K562 (cell line): ENCODE measurements around the gene NARF. TPM values are rescaled to one million over a fixed set of nuclear protein-coding genes. Genes with fewer than 3 reads are reported as not detected.

ENCODE experiments used
- ARID1B ChIP-seq: fragments of 450-650 bp; IDR thresholded peaks from 2 replicates; pipeline ENCODE4 v1.6.1; 2016; ENCODE audit warnings: antibody characterized with exemption, mild to moderate bottlenecking, inconsistent platforms
- CHD4 ChIP-seq: fragments of 200-600 bp; sonication (generic); IDR thresholded peaks from 3 replicates; pipeline ENCODE4 v1.6.1; 2012; ENCODE audit warnings: low read depth, mild to moderate bottlenecking, mixed read lengths, low read length, inconsistent platforms; ENCODE audit not compliant: insufficient read depth, insufficient replicate concordance, poor library complexity, severe bottlenecking
- GABPB1 ChIP-seq: sonication (generic); formaldehyde crosslinking; IDR thresholded peaks from 2 replicates; pipeline ENCODE4 v1.8.0; 2022; ENCODE audit warnings: mild to moderate bottlenecking, missing genetic modification reagents
- HNRNPUL1 ChIP-seq: fragments of 200-400 bp; formaldehyde crosslinking; IDR thresholded peaks from 2 replicates; pipeline ENCODE4 v1.6.1; 2017; ENCODE audit warnings: low read length
- JUN ChIP-seq, 2 experiments: sonication (generic) in 1 of 2; formaldehyde crosslinking in 1 of 2; IDR thresholded peaks; 2 replicates each; pipeline versions ENCODE4 v1.6.1 to v1.8.0; 2012 to 2022; ENCODE audit warnings: borderline replicate concordance in 2 of 2, mild to moderate bottlenecking in 2 of 2, improper control_type of control experiment in 1 of 2, low read depth in 1 of 2, low read length in 1 of 2, missing genetic modification reagents in 1 of 2
- RFX7 ChIP-seq: fragments of 250-450 bp; sonication (Bioruptor Pico); IDR thresholded peaks from 2 replicates; pipeline ENCODE4 v1.5.1; 2021; ENCODE audit warnings: mild to moderate bottlenecking
- ZBTB1 ChIP-seq: sonication (generic); formaldehyde crosslinking; IDR thresholded peaks from 2 replicates; pipeline ENCODE4 v1.8.1; 2023; ENCODE audit warnings: missing genetic modification reagents, low read depth, mild to moderate bottlenecking, borderline replicate concordance
- polyA plus RNA-seq, 8 experiments: library from polyadenylated mRNA; depleted of rRNA in 4 of 8; stranded (reverse) in 5 of 8; unstranded in 3 of 8; fragments of >200 nt; fragmentation: Nextera tagmentation in 2 of 8; fragmentation: Illumina TruSeq in 1 of 8; extraction: Ambion mirVana in 2 of 8; extraction: Trizol in 1 of 8; gene quantifications; 2 replicates each; pipeline versions ENCODE4 v1.2.1 to v1.2.3, GENCODE V29; 2011 to 2014; ENCODE audit warnings: inconsistent platforms in 1 of 8, missing spikeins in 1 of 8
- total RNA-seq, 7 experiments: library from RNA; depleted of rRNA in 6 of 7; stranded (reverse); fragments of >200 nt in 6 of 7; fragmentation: Illumina TruSeq in 2 of 7; extraction: Trizol in 2 of 7; gene quantifications; 2 replicates each; pipeline versions ENCODE4 v1.2.1 to v1.2.3, GENCODE V29; 2011 to 2021; ENCODE audit warnings: low replicate concordance in 1 of 7
- TF ChIP-seq, protein P1 (sequence below), 2 experiments: fragments of 250-450 bp in 1 of 2; fragments of 450-650 bp in 1 of 2; sonication (Bioruptor Pico) in 1 of 2; IDR thresholded peaks; 2 replicates each; pipeline versions ENCODE4 v1.6.1 to v1.8.0; 2016 to 2021; ENCODE audit warnings: mild to moderate bottlenecking in 2 of 2, moderate library complexity in 2 of 2, missing compliant biosample characterization in 1 of 2, missing genetic modification characterization in 1 of 2
- TF ChIP-seq, protein P2 (sequence below), 2 experiments: fragments of 450-650 bp; IDR thresholded peaks; 2 replicates each; pipeline ENCODE4 v1.6.1; 2018; ENCODE audit warnings: mild to moderate bottlenecking in 2 of 2, low read depth in 1 of 2; ENCODE audit not compliant: partially characterized antibody in 2 of 2
- TF ChIP-seq, protein P3 (sequence below): sonication (generic); formaldehyde crosslinking; IDR thresholded peaks from 2 replicates; pipeline ENCODE4 v1.8.0; 2023; ENCODE audit warnings: mild to moderate bottlenecking, missing genetic modification reagents
- TF ChIP-seq, protein P4 (sequence below): fragments of 150-350 bp; IDR thresholded peaks from 2 replicates; pipeline ENCODE4 v1.6.1; 2014; ENCODE audit warnings: low read depth, mild to moderate bottlenecking, low read length, borderline replicate concordance
- TF ChIP-seq, protein P5 (sequence below), 2 experiments: fragments of 450-650 bp; conservative IDR thresholded peaks; 2 replicates each; pipeline ENCODE4 v1.6.1; 2017; ENCODE audit warnings: mild to moderate bottlenecking in 2 of 2, moderate library complexity in 2 of 2

NARF gene
- total and polyA plus RNA-seq, 9 of the 15 experiments (the other 6 are each of a cell fraction or from before 2014, with no cell fraction given), result 60.4 to 423 (median 132) TPM

DNA sequence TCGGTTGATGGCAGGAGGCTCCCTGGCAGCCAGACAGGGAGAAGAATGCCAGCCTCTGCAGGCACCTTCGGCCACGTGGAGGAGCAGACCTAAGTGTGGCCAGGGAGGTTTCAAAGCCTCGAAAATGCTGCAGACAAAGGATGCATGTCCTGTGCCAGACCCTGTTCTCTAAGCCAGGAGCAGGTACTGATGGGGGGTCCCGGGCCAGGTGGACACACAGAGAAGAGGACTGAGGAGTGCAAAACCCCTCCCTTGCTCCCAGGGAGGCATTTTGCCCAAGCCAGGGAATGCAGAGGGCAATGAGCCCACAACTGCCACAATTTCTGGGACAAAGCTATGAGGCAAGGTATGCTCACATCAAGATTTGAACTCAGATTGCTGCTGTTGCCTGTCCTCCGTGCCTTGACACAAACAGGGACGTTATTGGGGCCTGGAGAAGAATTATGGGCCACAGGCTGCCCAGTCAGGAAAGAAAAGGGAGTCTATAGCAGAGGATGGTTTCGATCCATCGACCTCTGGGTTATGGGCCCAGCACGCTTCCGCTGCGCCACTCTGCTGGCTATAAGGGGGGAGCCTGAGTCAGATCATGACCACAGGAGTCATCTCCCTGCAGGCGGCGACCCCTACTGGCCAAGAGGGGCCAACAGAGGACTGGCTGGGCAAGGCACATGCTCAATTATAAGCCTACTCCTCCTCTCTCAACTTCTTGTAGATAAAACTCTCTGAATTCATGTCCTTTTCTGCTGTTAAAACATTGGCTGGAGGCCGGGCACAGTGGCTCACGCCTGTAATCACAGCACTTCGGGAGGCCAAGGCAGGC lies 35.9 kb downstream of the NARF start (continued):
- TF ChIP-seq, protein P1, sequence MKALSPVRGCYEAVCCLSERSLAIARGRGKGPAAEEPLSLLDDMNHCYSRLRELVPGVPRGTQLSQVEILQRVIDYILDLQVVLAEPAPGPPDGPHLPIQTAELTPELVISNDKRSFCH (CRISPR knock-in tag; IDR thresholded peaks at IDR 0.05), result no peak
- TF ChIP-seq, protein P1 (tag; IDR thresholded peaks at IDR 0.05), result 0 out of 2 replicates have a peak, but pooled peaks have one; percentile 81
- TF ChIP-seq, protein P2, sequence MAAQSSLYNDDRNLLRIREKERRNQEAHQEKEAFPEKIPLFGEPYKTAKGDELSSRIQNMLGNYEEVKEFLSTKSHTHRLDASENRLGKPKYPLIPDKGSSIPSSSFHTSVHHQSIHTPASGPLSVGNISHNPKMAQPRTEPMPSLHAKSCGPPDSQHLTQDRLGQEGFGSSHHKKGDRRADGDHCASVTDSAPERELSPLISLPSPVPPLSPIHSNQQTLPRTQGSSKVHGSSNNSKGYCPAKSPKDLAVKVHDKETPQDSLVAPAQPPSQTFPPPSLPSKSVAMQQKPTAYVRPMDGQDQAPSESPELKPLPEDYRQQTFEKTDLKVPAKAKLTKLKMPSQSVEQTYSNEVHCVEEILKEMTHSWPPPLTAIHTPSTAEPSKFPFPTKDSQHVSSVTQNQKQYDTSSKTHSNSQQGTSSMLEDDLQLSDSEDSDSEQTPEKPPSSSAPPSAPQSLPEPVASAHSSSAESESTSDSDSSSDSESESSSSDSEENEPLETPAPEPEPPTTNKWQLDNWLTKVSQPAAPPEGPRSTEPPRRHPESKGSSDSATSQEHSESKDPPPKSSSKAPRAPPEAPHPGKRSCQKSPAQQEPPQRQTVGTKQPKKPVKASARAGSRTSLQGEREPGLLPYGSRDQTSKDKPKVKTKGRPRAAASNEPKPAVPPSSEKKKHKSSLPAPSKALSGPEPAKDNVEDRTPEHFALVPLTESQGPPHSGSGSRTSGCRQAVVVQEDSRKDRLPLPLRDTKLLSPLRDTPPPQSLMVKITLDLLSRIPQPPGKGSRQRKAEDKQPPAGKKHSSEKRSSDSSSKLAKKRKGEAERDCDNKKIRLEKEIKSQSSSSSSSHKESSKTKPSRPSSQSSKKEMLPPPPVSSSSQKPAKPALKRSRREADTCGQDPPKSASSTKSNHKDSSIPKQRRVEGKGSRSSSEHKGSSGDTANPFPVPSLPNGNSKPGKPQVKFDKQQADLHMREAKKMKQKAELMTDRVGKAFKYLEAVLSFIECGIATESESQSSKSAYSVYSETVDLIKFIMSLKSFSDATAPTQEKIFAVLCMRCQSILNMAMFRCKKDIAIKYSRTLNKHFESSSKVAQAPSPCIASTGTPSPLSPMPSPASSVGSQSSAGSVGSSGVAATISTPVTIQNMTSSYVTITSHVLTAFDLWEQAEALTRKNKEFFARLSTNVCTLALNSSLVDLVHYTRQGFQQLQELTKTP (IDR thresholded peaks at IDR 0.05; ENCODE audit: low read depth in 1 of 2, partially characterized antibody in 2 of 2), result peak in 1 of 2 experiments; percentile 80
- TF ChIP-seq HNRNPUL1, result 0 out of 2 replicates have a peak, but pooled peaks have one; percentile 64
- no peak for TF ChIP-seq RFX7 (CRISPR knock-in tag)
- TF ChIP-seq CHD4, result no peak
- TF ChIP-seq, protein P3, sequence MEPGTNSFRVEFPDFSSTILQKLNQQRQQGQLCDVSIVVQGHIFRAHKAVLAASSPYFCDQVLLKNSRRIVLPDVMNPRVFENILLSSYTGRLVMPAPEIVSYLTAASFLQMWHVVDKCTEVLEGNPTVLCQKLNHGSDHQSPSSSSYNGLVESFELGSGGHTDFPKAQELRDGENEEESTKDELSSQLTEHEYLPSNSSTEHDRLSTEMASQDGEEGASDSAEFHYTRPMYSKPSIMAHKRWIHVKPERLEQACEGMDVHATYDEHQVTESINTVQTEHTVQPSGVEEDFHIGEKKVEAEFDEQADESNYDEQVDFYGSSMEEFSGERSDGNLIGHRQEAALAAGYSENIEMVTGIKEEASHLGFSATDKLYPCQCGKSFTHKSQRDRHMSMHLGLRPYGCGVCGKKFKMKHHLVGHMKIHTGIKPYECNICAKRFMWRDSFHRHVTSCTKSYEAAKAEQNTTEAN (CRISPR knock-in tag), result peak; percentile 78; the same call in 1 of the 2 replicates
- TF ChIP-seq JUN (IDR thresholded peaks at IDR 0.05; ENCODE audit: borderline replicate concordance, low read depth, low read length), result peak; percentile 68; the same call in 1 of the 2 replicates
- no peak; the same call in 1 of the 2 replicates for TF ChIP-seq JUN (CRISPR knock-in tag; IDR thresholded peaks at IDR 0.05; ENCODE audit: borderline replicate concordance)
- peak; percentile 55 for TF ChIP-seq ARID1B
- 0 out of 2 replicates have a peak, but pooled peaks have one; percentile 33 for TF ChIP-seq ZBTB1 (CRISPR knock-in tag)
- TF ChIP-seq, protein P4, sequence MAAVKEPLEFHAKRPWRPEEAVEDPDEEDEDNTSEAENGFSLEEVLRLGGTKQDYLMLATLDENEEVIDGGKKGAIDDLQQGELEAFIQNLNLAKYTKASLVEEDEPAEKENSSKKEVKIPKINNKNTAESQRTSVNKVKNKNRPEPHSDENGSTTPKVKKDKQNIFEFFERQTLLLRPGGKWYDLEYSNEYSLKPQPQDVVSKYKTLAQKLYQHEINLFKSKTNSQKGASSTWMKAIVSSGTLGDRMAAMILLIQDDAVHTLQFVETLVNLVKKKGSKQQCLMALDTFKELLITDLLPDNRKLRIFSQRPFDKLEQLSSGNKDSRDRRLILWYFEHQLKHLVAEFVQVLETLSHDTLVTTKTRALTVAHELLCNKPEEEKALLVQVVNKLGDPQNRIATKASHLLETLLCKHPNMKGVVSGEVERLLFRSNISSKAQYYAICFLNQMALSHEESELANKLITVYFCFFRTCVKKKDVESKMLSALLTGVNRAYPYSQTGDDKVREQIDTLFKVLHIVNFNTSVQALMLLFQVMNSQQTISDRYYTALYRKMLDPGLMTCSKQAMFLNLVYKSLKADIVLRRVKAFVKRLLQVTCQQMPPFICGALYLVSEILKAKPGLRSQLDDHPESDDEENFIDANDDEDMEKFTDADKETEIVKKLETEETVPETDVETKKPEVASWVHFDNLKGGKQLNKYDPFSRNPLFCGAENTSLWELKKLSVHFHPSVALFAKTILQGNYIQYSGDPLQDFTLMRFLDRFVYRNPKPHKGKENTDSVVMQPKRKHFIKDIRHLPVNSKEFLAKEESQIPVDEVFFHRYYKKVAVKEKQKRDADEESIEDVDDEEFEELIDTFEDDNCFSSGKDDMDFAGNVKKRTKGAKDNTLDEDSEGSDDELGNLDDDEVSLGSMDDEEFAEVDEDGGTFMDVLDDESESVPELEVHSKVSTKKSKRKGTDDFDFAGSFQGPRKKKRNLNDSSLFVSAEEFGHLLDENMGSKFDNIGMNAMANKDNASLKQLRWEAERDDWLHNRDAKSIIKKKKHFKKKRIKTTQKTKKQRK, result no peak
- peak; percentile 74 for TF ChIP-seq GABPB1 (CRISPR knock-in tag)
- TF ChIP-seq, protein P5, sequence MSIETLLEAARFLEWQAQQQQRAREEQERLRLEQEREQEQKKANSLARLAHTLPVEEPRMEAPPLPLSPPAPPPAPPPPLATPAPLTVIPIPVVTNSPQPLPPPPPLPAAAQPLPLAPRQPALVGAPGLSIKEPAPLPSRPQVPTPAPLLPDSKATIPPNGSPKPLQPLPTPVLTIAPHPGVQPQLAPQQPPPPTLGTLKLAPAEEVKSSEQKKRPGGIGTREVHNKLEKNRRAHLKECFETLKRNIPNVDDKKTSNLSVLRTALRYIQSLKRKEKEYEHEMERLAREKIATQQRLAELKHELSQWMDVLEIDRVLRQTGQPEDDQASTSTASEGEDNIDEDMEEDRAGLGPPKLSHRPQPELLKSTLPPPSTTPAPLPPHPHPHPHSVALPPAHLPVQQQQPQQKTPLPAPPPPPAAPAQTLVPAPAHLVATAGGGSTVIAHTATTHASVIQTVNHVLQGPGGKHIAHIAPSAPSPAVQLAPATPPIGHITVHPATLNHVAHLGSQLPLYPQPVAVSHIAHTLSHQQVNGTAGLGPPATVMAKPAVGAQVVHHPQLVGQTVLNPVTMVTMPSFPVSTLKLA (conservative IDR thresholded peaks at IDR 0.05), result peak; percentile 70 to 84
